Testis (tissue), 3 donors: Measurements from ENCODE around the gene ZCCHC13. TPM values are rescaled to one million over a fixed set of nuclear protein-coding genes. Genes with fewer than 3 reads are reported as not detected.

Experiments used
- DNase-seq: peaks from one replicate; pipeline ENCODE4 v3.0.0-alpha.2; 2019
- H3K27ac ChIP-seq, 2 donors: fragments of 200-600 bp; sonication (generic); one replicate each; pipeline ENCODE4 v1.5.1; 2019
- H3K27me3 ChIP-seq: fragments of 200-600 bp; sonication (generic); one replicate; pipeline ENCODE4 v1.5.1; 2019
- H3K36me3 ChIP-seq: fragments of 200-600 bp; sonication (generic); one replicate; pipeline ENCODE4 v1.5.1; 2017; ENCODE audit warnings: low read depth; ENCODE audit errors: missing control alignments
- H3K4me1 ChIP-seq: fragments of 200-600 bp; sonication (generic); one replicate; pipeline ENCODE4 v1.5.1; 2019
- H3K4me3 ChIP-seq, 2 donors: fragments of 200-600 bp; sonication (generic); one replicate each; pipeline ENCODE4 v1.5.1; 2017 to 2019
- H3K9me3 ChIP-seq: fragments of 200-600 bp; sonication (generic); one replicate; pipeline ENCODE4 v1.5.1; 2017
- POLR2A ChIP-seq: fragments of 450-650 bp; IDR thresholded peaks from one replicate; pipeline ENCODE4 v1.6.1; 2017; ENCODE audit warnings: antibody characterized with exemption, mild to moderate bottlenecking, moderate library complexity
- WGBS, 2 donors: methylation state at CpG; one replicate each; pipeline ENCODE4 v1.1.5; 2018; 5-methylcytosine and 5-hydroxymethylcytosine counted together
- intact Hi-C: fragments of 100-400 bp; cut with DNase I; formaldehyde crosslinking; loops from one replicate; pipeline ENCODE4 v1.15.1; 2023; ENCODE audit warnings: low total_unique reads
- microRNA counts, 2 donors: library from miRNA; unstranded; fragments of <30 nt; microRNA quantifications; one replicate each; lab custom pipeline; 2016
- microRNA-seq, 2 donors: library from miRNA; unstranded; fragments of <30 nt; microRNA quantifications; one replicate each; pipeline ENCODE4, GENCODE V29; 2016; ENCODE audit warnings: borderline number of aligned reads in 2 of 2, borderline replicate concordance in 1 of 2
- polyA plus RNA-seq: library from polyadenylated mRNA; stranded (reverse); fragments of 350-450 nt; fragmentation: Illumina TruSeq; extraction: RNeasy Lipid Tissue Mini Kit (QIAGEN cat#74804); gene quantifications from one replicate; pipeline ENCODE4 v1.2.3, GENCODE V29; 2014; ENCODE audit warnings: low read depth, low replicate concordance; ENCODE audit not compliant: insufficient read depth
- small RNA-seq, 2 donors: library from RNA; depleted of rRNA; stranded (forward); fragments of <200 nt; gene quantifications; one replicate each; pipeline ENCODE3, GENCODE V24; 2016
- total RNA-seq, 2 donors: library from RNA; depleted of rRNA; stranded (reverse); fragments of >200 nt; gene quantifications; one replicate each; pipeline ENCODE4 v1.2.3, GENCODE V29; 2016
- TF ChIP-seq, protein P1 (sequence below), 3 experiments: fragments of 450-650 bp in 2 of 3; fragments of 200-600 bp in 1 of 3; sonication (generic) in 1 of 3; IDR thresholded peaks; one replicate each; pipeline ENCODE4 v1.5.1; 2016 to 2019; ENCODE audit warnings: antibody characterized with exemption in 3 of 3, mild to moderate bottlenecking in 2 of 3, moderate library complexity in 1 of 3

The ZCCHC13 gene
- total and polyA plus RNA-seq, 3 donors from 2014 or later = 13.6 to 30.3 (median 25.9) TPM

DNA sequence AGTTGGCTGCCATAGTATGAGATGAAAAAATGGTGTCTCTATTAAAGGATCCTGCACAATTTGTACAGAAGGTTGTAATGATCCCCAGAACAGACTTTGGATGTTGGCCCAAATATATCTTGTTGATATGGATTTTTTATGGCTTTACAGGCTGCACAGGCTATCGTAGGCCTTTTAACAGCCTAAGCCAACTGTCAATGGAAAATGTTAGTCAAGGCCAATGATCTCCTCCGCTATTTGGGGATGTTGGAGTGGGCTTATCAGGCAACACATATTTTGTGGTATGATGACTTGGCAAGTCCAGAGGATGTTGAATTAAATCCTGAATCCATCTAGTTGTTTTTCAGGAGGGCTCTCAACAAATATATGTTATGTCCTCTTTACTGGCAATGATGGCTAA, 42.1 kb downstream of the ZCCHC13 start:
- WGBS, 2 donors = 59 to 70% methylated on average over 2 of the region's 2 CpGs
- no peak for DNase-seq
- intact Hi-C loops = no loop called here
- H3K36me3 ChIP-seq = no peaks in the 10 kb centered on the region
- TF ChIP-seq POLR2A = no peak
- TF ChIP-seq, protein P1, sequence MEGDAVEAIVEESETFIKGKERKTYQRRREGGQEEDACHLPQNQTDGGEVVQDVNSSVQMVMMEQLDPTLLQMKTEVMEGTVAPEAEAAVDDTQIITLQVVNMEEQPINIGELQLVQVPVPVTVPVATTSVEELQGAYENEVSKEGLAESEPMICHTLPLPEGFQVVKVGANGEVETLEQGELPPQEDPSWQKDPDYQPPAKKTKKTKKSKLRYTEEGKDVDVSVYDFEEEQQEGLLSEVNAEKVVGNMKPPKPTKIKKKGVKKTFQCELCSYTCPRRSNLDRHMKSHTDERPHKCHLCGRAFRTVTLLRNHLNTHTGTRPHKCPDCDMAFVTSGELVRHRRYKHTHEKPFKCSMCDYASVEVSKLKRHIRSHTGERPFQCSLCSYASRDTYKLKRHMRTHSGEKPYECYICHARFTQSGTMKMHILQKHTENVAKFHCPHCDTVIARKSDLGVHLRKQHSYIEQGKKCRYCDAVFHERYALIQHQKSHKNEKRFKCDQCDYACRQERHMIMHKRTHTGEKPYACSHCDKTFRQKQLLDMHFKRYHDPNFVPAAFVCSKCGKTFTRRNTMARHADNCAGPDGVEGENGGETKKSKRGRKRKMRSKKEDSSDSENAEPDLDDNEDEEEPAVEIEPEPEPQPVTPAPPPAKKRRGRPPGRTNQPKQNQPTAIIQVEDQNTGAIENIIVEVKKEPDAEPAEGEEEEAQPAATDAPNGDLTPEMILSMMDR (IDR thresholded peaks at IDR 0.05) = no peak
- no peak overlapping the region for H3K27ac ChIP-seq
- H3K4me1 ChIP-seq = no peaks in the 10 kb centered on the region
- no peak overlapping the region for H3K4me3 ChIP-seq
- no peaks in the 10 kb centered on the region for H3K9me3 ChIP-seq
- H3K27me3 ChIP-seq = no peaks in the 10 kb centered on the region

DNA sequence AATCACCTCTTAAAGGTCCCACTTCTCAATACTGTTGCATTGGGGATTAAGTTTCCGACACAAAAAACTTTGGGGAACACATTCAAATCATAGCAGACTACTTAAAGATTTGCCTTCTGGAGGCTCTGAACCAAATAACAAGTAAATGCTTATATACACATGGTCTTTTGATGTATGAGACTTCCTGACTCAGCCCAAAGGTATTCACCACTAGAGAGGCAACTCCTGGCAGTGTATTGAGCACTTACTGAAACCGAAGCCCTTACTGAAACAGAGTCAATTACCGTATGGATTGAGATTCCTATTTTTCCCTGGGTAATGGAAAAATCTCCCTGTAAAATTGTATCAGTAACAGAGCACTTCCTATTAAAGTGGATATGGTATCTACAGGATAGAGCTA, 45.4 kb downstream of the ZCCHC13 start:
- intact Hi-C loops = no loop called here
- Histone ChIP-seq H3K4me3 (no peak overlapping the region), H3K4me1 (no peaks in the 10 kb centered on the region), H3K36me3 (no peaks in the 10 kb centered on the region), H3K27me3 (no peaks in the 10 kb centered on the region), H3K9me3 (no peaks in the 10 kb centered on the region), H3K27ac (no peak overlapping the region)
- no peak for TF ChIP-seq POLR2A
- TF ChIP-seq, protein P1 (IDR thresholded peaks at IDR 0.05) = no peak
- WGBS, 2 donors = 70 to 76% methylated on average over 3 of the region's 3 CpGs
- DNase-seq = no peak

GRCh38 chrX:74351760-74352159, 47.8 kb downstream of the ZCCHC13 start:
- WGBS, 2 donors = 80 to 89% methylated on average over 4 of the region's 4 CpGs
- H3K27ac ChIP-seq = no peak overlapping the region
- H3K36me3 ChIP-seq = no peaks in the 10 kb centered on the region
- H3K9me3 ChIP-seq = no peaks in the 10 kb centered on the region
- no peak for DNase-seq
- H3K4me3 ChIP-seq = no peak overlapping the region
- intact Hi-C loops = no loop called here
- no peaks in the 10 kb centered on the region for H3K4me1 ChIP-seq
- no peak for TF ChIP-seq POLR2A
- TF ChIP-seq, protein P1 (IDR thresholded peaks at IDR 0.05) = no peak
- H3K27me3 ChIP-seq = no peaks in the 10 kb centered on the region

GRCh38 chrX:74353984-74354383, 50.0 kb downstream of the ZCCHC13 start:
- no peak overlapping the region for H3K4me3 ChIP-seq
- no peaks in the 10 kb centered on the region for H3K36me3 ChIP-seq
- no CpG with 5 or more reads among the region's 1 CpG for WGBS, 2 donors
- DNase-seq = no peak
- no peak overlapping the region for H3K27ac ChIP-seq
- TF ChIP-seq, protein P1 (IDR thresholded peaks at IDR 0.05) = no peak
- TF ChIP-seq POLR2A = no peak
- H3K4me1 ChIP-seq = no peaks in the 10 kb centered on the region
- H3K27me3 ChIP-seq = no peaks in the 10 kb centered on the region
- H3K9me3 ChIP-seq = no peaks in the 10 kb centered on the region
- intact Hi-C loops = no loop called here

MicroRNAs within 50 kb of the gene (microRNA counts, 767-probe panel; counts per million panel counts)
- microRNA hsa-miR-374a-5p (lab: Ali Mortazavi, UCI) = 7,271 to 7,724 counts per million in 2 donors
- microRNA hsa-miR-545-3p (lab: Ali Mortazavi, UCI) = 0 to 152 counts per million in 2 donors

Small RNA genes lying within 50 kb of the gene (microRNA-seq; reads per million reads assigned to microRNA genes)
- 149 to 175 reads per million in 2 donors for gene MIR374A
- 2.1 to 2.8 reads per million in 2 donors for gene MIR545

Small RNA genes lying within 50 kb of the gene (small RNA-seq; reads per million reads assigned to genes)
- 0 reads per million in 2 donors for gene AC004386.2
- 26.6 to 36.3 reads per million in 2 donors for gene MIR374A
- 0 reads per million in 2 donors for gene MIR545
- 0 reads per million in 2 donors for gene RF02119
- 0 reads per million in 2 donors for gene RF02120
- 0 reads per million in 2 donors for gene RF02121
- gene RF02122 = 0 reads per million in 2 donors
- 0 reads per million in 2 donors for gene RF02123

Other genes with a start within 250 kb of the ZCCHC13 start
- gene SLC16A2, start 117.3 kb downstream of the ZCCHC13 start, total RNA-seq = 1 to 10 TPM; 2.6 to 3.2 TPM
- 6.7 TPM for gene SLC16A2, start 117.3 kb downstream of the ZCCHC13 start, polyA plus RNA-seq